ENCODE results near the gene PTGES. TPM values are rescaled to one million over a fixed set of nuclear protein-coding genes. Genes with fewer than 3 reads are reported as not detected.

The PTGES gene
- total RNA-seq, 1 donor from 2014 or later: 2.5 TPM

- DNase-seq (ENCODE audit: low read depth) (peak; percentile 14), FAIRE-seq (no peak)
- Mint-ChIP-seq H3K4me3 (ENCODE audit: unreplicated experiment) (peak overlapping the region; percentile 40), H3K27me3 (ENCODE audit: low read depth, unreplicated experiment) (peaks cover 27% of the 10 kb centered on the region), H3K36me3 (ENCODE audit: low read depth, unreplicated experiment) (peaks cover under 1% of the 10 kb centered on the region), H3K27ac (ENCODE audit: unreplicated experiment) (no peak overlapping the region), H3K9me3 (ENCODE audit: unreplicated experiment) (no peaks in the 10 kb centered on the region), H3K4me1 (ENCODE audit: low read depth, unreplicated experiment) (peaks cover under 1% of the 10 kb centered on the region)
- Histone ChIP-seq H3K4me1 (ENCODE audit: insufficient read depth, low read length) (peaks cover 6% of the 10 kb centered on the region), H3K79me2 (ENCODE audit: insufficient read depth, low read length) (no peaks in the 10 kb centered on the region), H3K36me3 (ENCODE audit: insufficient read depth, low read length) (no peaks in the 10 kb centered on the region), H3K9ac (ENCODE audit: low read length) (peak overlapping the region; percentile 74), H2AFZ (ENCODE audit: low read depth, low read length) (peak overlapping the region; percentile 88), H4K20me1 (ENCODE audit: insufficient read depth, low read length) (no peaks in the 10 kb centered on the region), H3K4me2 (ENCODE audit: low read length) (peak overlapping the region; percentile 93), H3K27ac (ENCODE audit: low read depth, low read length) (no peak overlapping the region), H3K27me3 (ENCODE audit: insufficient read depth, low read length) (peaks cover 4% of the 10 kb centered on the region), H3K9me3 (ENCODE audit: insufficient read depth, low read depth, low read length) (no peaks in the 10 kb centered on the region), H3K4me3 (ENCODE audit: insufficient read depth, low read depth, low read length) (peak overlapping the region; percentile 62)
- TF ChIP-seq EZH2 (IDR thresholded peaks at IDR 0.05; ENCODE audit: insufficient read depth, low read length) (no peak), CTCF (IDR thresholded peaks at IDR 0.05; ENCODE audit: insufficient read depth, low read depth, low read length) (peak; percentile 56)
Measured at GRCh38 chr9:129737479-129738274, 15.2 kb downstream of the PTGES start.

GRCh38 chr9:129736334-129736733, 16.5 kb downstream of the PTGES start:
- Mint-ChIP-seq H3K36me3 (ENCODE audit: low read depth, unreplicated experiment) (no peaks in the 10 kb centered on the region), H3K27ac (ENCODE audit: unreplicated experiment) (no peak overlapping the region), H3K4me1 (ENCODE audit: low read depth, unreplicated experiment) (no peaks in the 10 kb centered on the region), H3K27me3 (ENCODE audit: low read depth, unreplicated experiment) (peaks cover 36% of the 10 kb centered on the region), H3K9me3 (ENCODE audit: unreplicated experiment) (no peaks in the 10 kb centered on the region), H3K4me3 (ENCODE audit: unreplicated experiment) (no peak overlapping the region)
- H4K20me1 ChIP-seq (ENCODE audit: insufficient read depth, low read length): no peaks in the 10 kb centered on the region
- H3K4me3 ChIP-seq (ENCODE audit: insufficient read depth, low read depth, low read length): no peak overlapping the region
- peaks cover 13% of the 10 kb centered on the region for H3K27me3 ChIP-seq (ENCODE audit: insufficient read depth, low read length)
- TF ChIP-seq CTCF (IDR thresholded peaks at IDR 0.05; ENCODE audit: insufficient read depth, low read depth, low read length): no peak
- no peak for TF ChIP-seq EZH2 (IDR thresholded peaks at IDR 0.05; ENCODE audit: insufficient read depth, low read length)
- H3K27ac ChIP-seq (ENCODE audit: low read depth, low read length): no peak overlapping the region
- H2AFZ ChIP-seq (ENCODE audit: low read depth, low read length): no peak overlapping the region
- no peaks in the 10 kb centered on the region for H3K79me2 ChIP-seq (ENCODE audit: insufficient read depth, low read length)
- H3K36me3 ChIP-seq (ENCODE audit: insufficient read depth, low read length): no peaks in the 10 kb centered on the region
- DNase-seq (ENCODE audit: low read depth) (no peak), FAIRE-seq (no peak)
- H3K4me2 ChIP-seq (ENCODE audit: low read length): no peak overlapping the region
- no peak overlapping the region for H3K9ac ChIP-seq (ENCODE audit: low read length)
- no peaks in the 10 kb centered on the region for H3K9me3 ChIP-seq (ENCODE audit: insufficient read depth, low read depth, low read length)
- peaks cover 6% of the 10 kb centered on the region for H3K4me1 ChIP-seq (ENCODE audit: insufficient read depth, low read length)

DNA sequence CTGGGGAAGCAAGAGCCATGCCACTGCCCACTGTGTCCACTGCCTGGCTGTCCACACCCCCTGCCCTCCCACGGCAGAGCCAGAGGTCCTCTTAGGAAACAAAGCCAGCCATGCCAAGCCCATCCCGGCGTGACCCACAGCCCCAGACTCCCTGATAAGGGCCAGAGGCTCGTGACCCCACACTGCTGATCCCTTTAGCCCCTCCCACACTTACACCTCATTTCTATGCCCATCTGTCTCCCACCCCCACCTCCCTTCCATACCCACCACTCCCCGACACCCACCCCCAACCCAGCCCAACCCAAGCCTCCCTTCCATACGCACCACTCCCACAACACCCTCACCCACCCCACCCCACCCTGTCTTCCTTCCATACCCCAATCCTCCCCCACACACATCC, 17.3 kb downstream of the PTGES start:
- Histone ChIP-seq H3K4me1 (ENCODE audit: insufficient read depth, low read length) (peaks cover 6% of the 10 kb centered on the region), H3K4me2 (ENCODE audit: low read length) (no peak overlapping the region), H3K79me2 (ENCODE audit: insufficient read depth, low read length) (no peaks in the 10 kb centered on the region), H3K9ac (ENCODE audit: low read length) (no peak overlapping the region), H2AFZ (ENCODE audit: low read depth, low read length) (no peak overlapping the region), H3K36me3 (ENCODE audit: insufficient read depth, low read length) (no peaks in the 10 kb centered on the region), H3K4me3 (ENCODE audit: insufficient read depth, low read depth, low read length) (no peak overlapping the region), H3K27me3 (ENCODE audit: insufficient read depth, low read length) (peaks cover 16% of the 10 kb centered on the region), H3K9me3 (ENCODE audit: insufficient read depth, low read depth, low read length) (no peaks in the 10 kb centered on the region), H4K20me1 (ENCODE audit: insufficient read depth, low read length) (no peaks in the 10 kb centered on the region), H3K27ac (ENCODE audit: low read depth, low read length) (no peak overlapping the region)
- Mint-ChIP-seq H3K36me3 (ENCODE audit: low read depth, unreplicated experiment) (no peaks in the 10 kb centered on the region), H3K9me3 (ENCODE audit: unreplicated experiment) (no peaks in the 10 kb centered on the region), H3K27ac (ENCODE audit: unreplicated experiment) (no peak overlapping the region), H3K27me3 (ENCODE audit: low read depth, unreplicated experiment) (peaks cover 41% of the 10 kb centered on the region), H3K4me3 (ENCODE audit: unreplicated experiment) (no peak overlapping the region), H3K4me1 (ENCODE audit: low read depth, unreplicated experiment) (no peaks in the 10 kb centered on the region)
- FAIRE-seq: no peak
- TF ChIP-seq EZH2 (IDR thresholded peaks at IDR 0.05; ENCODE audit: insufficient read depth, low read length) (no peak), CTCF (IDR thresholded peaks at IDR 0.05; ENCODE audit: insufficient read depth, low read depth, low read length) (no peak)
- no peak for DNase-seq (ENCODE audit: low read depth)
